Adrenal gland (tissue), 12 donors: ENCODE results near the gene ADORA2A. TPM values are rescaled to one million over a fixed set of nuclear protein-coding genes. Genes with fewer than 3 reads are reported as not detected.

ENCODE experiments used
- DNase-seq, 7 donors: peaks; one replicate each; pipeline ENCODE4 v3.0.0-alpha.2; 2019 to 2020
- H3K27ac ChIP-seq, 5 donors: fragments of 200-600 bp; sonication (generic) in 4 of 5; 1 replicate in 3 of 5; 2 replicates in 2 of 5; pipeline versions ENCODE4 v1.5.1 to v1.8.0; 2016 to 2020; ENCODE audit warnings: mild to moderate bottlenecking in 1 of 5
- H3K27me3 ChIP-seq: fragments of 200-600 bp; 2 replicates; pipeline ENCODE4 v1.8.0; 2021
- H3K36me3 ChIP-seq, 2 donors: fragments of 200-600 bp; replicated peaks in 1 of 2; 1 replicate in 1 of 2; 2 replicates in 1 of 2; pipeline versions ENCODE4 v1.5.1 to v1.8.0; 2018 to 2022
- H3K4me1 ChIP-seq, 2 donors: fragments of 200-600 bp; replicated peaks in 1 of 2; 1 replicate in 1 of 2; 2 replicates in 1 of 2; pipeline versions ENCODE4 v1.5.1 to v1.8.0; 2018 to 2021
- H3K4me3 ChIP-seq, 4 donors: fragments of 200-600 bp; sonication (generic) in 3 of 4; one replicate each; pipeline ENCODE4 v1.5.1; 2016 to 2018
- H3K9me3 ChIP-seq, 3 donors: fragments of 200-600 bp; sonication (generic) in 1 of 3; replicated peaks in 1 of 3; 1 replicate in 2 of 3; 2 replicates in 1 of 3; pipeline versions ENCODE4 v1.5.1 to v1.8.0; 2016 to 2021
- POLR2A ChIP-seq, 2 donors: fragments of 450-650 bp; IDR thresholded peaks; one replicate each; pipeline ENCODE4 v1.6.1; 2017; ENCODE audit warnings: antibody characterized with exemption in 2 of 2, mild to moderate bottlenecking in 2 of 2, moderate library complexity in 1 of 2
- WGBS, 4 donors: extraction: QIAGEN DNeasy Blood & Tissue Kit in 2 of 4; methylation state at CpG; one replicate each; pipeline versions ENCODE4 v1.1.5 to v1.1.7; 2013 to 2017; 5-methylcytosine and 5-hydroxymethylcytosine counted together
- intact Hi-C, 2 donors: fragments of 100-400 bp; cut with DNase I; formaldehyde crosslinking; loops; one replicate each; pipeline versions ENCODE4 v1.14.1 to v1.15.0; 2022 to 2023
- polyA plus RNA-seq, 3 donors: library from polyadenylated mRNA; stranded (reverse); fragments of 200-250 nt in 2 of 3; fragments of 350-450 nt in 1 of 3; fragmentation: Illumina TruSeq in 1 of 3; extraction: RNeasy Lipid Tissue Mini Kit (QIAGEN cat#74804) in 1 of 3; gene quantifications; one replicate each; pipeline ENCODE4 v1.2.3, GENCODE V29; 2013 to 2014
- total RNA-seq, 9 donors: library from RNA; depleted of rRNA in 4 of 9; stranded (reverse); fragments of >200 nt in 4 of 9; fragments of 120-200 nt in 1 of 9; fragmentation: NEBNext Ultra II Directional in 1 of 9; extraction: Animal tissue kit (Norgen Biotek cat#: 25700) in 1 of 9; gene quantifications; one replicate each; pipeline versions ENCODE4 v1.1.0 to v1.2.4, GENCODE V29; 2013 to 2023
- TF ChIP-seq, protein P1 (sequence below), 6 experiments: fragments of 450-650 bp in 4 of 6; fragments of 200-600 bp in 2 of 6; sonication (generic) in 1 of 6; IDR thresholded peaks; 1 replicate in 5 of 6; 2 replicates in 1 of 6; pipeline versions ENCODE4 v1.5.1 to v1.8.0; 2016 to 2021; ENCODE audit warnings: antibody characterized with exemption in 6 of 6, mild to moderate bottlenecking in 2 of 6, moderate library complexity in 1 of 6
- donor health status: healthy with polysubstance abuse.
- donor health status: Bipolar disorder and iron deficiency.
- donor health status: DM: yes; HTN: yes; CAD: no.
- donor health status: DM: no; HTN: no; CAD: no.
- donor health status: DM: no; HTN: no; CAD: no.
- donor health status: DM: yes; HTN: yes; CAD: no.

ADORA2A gene
- total and polyA plus RNA-seq, 12 donors: 2.9 to 16.4 (median 6.5) TPM

DNA sequence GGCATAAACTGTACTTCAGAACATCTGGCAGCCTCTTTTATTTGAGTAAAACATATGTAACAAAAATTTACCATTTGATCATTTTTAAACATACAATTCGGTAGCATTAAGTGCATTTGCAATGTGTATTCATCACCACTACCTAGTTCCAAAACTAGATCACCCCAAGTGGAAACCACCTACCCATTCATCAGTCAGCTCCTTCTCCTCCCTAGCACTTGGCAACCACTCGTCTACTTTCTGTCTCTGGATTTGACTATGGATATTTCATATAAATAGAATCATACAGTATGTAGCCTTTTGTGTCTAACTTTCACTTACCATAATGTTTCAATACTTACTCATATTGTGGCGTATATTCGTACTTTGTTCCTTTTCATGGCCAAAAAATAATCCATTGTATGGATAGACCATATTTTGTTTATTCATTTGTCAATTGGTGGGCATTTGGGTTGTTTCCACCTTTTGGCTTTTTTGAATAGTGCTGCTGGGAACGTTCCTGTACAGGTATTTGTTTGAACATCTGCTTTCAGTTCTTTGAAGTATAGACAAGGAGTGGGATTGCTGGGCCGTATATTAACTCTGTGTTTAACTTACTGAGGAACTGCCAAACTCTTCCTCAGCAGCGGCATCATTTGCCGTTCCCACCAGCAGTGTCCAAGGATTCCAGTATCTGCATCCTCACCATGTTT, 27.2 kb upstream of the ADORA2A start:
- Histone ChIP-seq H3K36me3 (peaks cover 0 to 14% of the 10 kb centered on the region in 2 donors), H3K27me3 (no peaks in the 10 kb centered on the region), H3K27ac (peak overlapping the region in 1 of 5 donors; percentile 62), H3K9me3 (no peaks in the 10 kb centered on the region), H3K4me1 (peaks cover 23 to 47% of the 10 kb centered on the region in 2 donors), H3K4me3 (no peak overlapping the region)
- DNase-seq: no peak
- WGBS, 4 donors: 82 to 88% (median 85%) methylated on average over 8 of the region's 8 CpGs
- intact Hi-C loops: no loop called here
- TF ChIP-seq POLR2A (IDR thresholded peaks at IDR 0.05): no peak
- TF ChIP-seq, protein P1, sequence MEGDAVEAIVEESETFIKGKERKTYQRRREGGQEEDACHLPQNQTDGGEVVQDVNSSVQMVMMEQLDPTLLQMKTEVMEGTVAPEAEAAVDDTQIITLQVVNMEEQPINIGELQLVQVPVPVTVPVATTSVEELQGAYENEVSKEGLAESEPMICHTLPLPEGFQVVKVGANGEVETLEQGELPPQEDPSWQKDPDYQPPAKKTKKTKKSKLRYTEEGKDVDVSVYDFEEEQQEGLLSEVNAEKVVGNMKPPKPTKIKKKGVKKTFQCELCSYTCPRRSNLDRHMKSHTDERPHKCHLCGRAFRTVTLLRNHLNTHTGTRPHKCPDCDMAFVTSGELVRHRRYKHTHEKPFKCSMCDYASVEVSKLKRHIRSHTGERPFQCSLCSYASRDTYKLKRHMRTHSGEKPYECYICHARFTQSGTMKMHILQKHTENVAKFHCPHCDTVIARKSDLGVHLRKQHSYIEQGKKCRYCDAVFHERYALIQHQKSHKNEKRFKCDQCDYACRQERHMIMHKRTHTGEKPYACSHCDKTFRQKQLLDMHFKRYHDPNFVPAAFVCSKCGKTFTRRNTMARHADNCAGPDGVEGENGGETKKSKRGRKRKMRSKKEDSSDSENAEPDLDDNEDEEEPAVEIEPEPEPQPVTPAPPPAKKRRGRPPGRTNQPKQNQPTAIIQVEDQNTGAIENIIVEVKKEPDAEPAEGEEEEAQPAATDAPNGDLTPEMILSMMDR (IDR thresholded peaks at IDR 0.05): no peak

DNA sequence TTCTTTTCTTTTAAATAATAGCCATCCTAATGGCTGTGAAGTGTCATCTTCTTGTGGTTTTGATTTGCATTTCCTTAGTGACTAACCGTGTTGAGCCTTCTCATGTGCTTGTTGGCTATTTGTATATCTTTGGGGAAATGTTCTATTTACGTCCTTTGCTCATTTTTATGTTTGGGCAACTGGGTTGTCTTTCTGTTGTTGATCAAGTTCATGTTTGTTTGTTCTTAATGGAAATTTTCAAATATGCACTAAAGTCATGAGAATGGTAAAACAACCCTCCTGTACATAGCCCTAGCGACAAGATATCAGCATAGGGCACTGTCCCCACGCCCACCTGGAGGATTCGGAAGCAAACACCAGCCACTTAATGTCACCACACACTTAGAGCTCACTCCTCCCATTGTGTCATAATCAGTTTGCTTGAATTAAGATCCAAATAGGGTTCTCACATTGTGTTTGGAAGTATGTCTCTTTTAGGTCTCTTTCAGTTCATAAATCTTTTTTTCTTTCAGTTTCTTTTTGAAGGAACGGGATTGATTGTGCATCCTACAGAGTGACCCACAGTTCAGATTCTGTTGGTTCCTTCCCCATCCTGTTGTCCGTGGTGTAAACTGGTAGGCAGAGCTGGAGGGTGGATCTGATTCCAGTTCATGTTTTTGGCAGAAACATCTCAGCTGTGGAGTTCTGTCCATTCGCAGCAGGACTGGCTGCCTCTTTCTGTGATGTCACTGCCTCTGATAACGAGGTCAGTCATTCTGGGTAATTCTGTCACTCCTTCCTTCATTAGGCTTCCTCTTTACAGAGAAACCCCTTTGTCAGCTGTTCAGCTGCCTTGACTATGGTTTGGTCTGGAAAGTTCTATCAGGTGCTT, 26.4 kb upstream of the ADORA2A start:
- intact Hi-C loops: no loop called here
- no peaks in the 10 kb centered on the region for H3K9me3 ChIP-seq
- H3K27ac ChIP-seq: peak overlapping the region in 3 of 5 donors; percentile 4 to 82 (median 62)
- no peak overlapping the region for H3K4me3 ChIP-seq
- WGBS, 4 donors: 53 to 68% (median 67%) methylated on average over 9 of the region's 9 CpGs
- no peaks in the 10 kb centered on the region for H3K27me3 ChIP-seq
- H3K4me1 ChIP-seq: peaks cover 23 to 50% of the 10 kb centered on the region in 2 donors
- peak in 1 of 7 donors; percentile 29 for DNase-seq
- TF ChIP-seq, protein P1 (IDR thresholded peaks at IDR 0.05): no peak
- TF ChIP-seq POLR2A (IDR thresholded peaks at IDR 0.05): no peak
- peaks cover 0 to 12% of the 10 kb centered on the region in 2 donors for H3K36me3 ChIP-seq

DNA sequence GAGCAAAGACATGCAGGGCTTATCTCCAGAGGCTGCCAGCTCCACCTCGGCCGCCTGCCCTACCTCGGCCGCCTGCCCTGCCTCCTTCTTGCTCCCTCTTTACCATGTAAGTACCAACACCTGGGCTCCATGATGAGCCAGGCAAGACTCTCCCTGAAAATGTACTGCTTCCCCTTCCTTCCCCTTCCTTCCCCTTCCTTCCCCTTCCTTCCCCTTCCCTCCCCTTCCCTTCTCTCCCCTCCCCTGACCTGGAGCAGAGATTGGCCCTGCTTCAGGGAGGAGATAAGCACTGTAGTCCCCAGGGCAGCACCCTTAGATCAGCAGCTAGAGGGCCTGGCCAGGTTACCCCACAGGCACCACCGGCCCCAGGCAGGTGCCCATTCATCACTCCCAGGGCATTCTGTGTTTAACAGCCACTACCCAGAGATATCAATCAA, 25.4 kb upstream of the ADORA2A start:
- WGBS, 4 donors: 87 to 95% (median 91%) methylated on average over 5 of the region's 5 CpGs
- intact Hi-C loops: no loop called here
- Histone ChIP-seq H3K4me3 (no peak overlapping the region), H3K27me3 (no peaks in the 10 kb centered on the region), H3K36me3 (peaks cover 0 to 2% of the 10 kb centered on the region in 2 donors), H3K9me3 (no peaks in the 10 kb centered on the region), H3K27ac (peak overlapping the region in 2 of 5 donors; percentile 74 to 82), H3K4me1 (peaks cover 23 to 59% of the 10 kb centered on the region in 2 donors)
- no peak for TF ChIP-seq POLR2A (IDR thresholded peaks at IDR 0.05)
- TF ChIP-seq, protein P1 (IDR thresholded peaks at IDR 0.05): no peak
- peak in 2 of 7 donors; percentile 9 to 21 for DNase-seq
